Tibial artery (tissue), 4 donors: Measurements from ENCODE around the gene LIPG.
A peak's percentile ranks its signal among the peaks of the same experiment; 100 is the strongest.
"Not testable (repeated sequence)": the region's sequence is repeated elsewhere in the genome, so short reads cannot be mapped to it uniquely, and the experiment has no call there.

Source experiments
- DNase-seq, 2 donors: peaks; one replicate each; pipeline ENCODE4 v3.0.0-alpha.2; 2019
- H3K27ac ChIP-seq, 2 donors: fragments of 200-600 bp; sonication (generic) in 1 of 2; 1 replicate in 1 of 2; 2 replicates in 1 of 2; pipeline ENCODE4 v1.5.1; 2018 to 2019; ENCODE audit warnings: mild to moderate bottlenecking in 1 of 2
- H3K27me3 ChIP-seq, 2 donors: fragments of 200-600 bp; sonication (generic) in 1 of 2; one replicate each; pipeline versions ENCODE4 v1.5.1 to v1.6.0; 2016 to 2019
- H3K36me3 ChIP-seq, 3 donors: fragments of 200-600 bp; sonication (generic) in 2 of 3; one replicate each; pipeline ENCODE4 v1.5.1; 2016 to 2019; ENCODE audit warnings: mild to moderate bottlenecking in 2 of 3
- H3K4me1 ChIP-seq, 4 donors: fragments of 200-600 bp; sonication (generic) in 2 of 4; 1 replicate in 3 of 4; 2 replicates in 1 of 4; pipeline ENCODE4 v1.5.1; 2016 to 2019
- H3K4me3 ChIP-seq, 2 donors: fragments of 200-600 bp; sonication (generic) in 1 of 2; 1 replicate in 1 of 2; 2 replicates in 1 of 2; pipeline ENCODE4 v1.5.1; 2018 to 2019; ENCODE audit warnings: mild to moderate bottlenecking in 2 of 2
- H3K9me3 ChIP-seq, 3 donors: fragments of 200-600 bp; sonication (generic) in 1 of 3; one replicate each; pipeline ENCODE4 v1.5.1; 2016 to 2019
- intact Hi-C: fragments of 100-400 bp; cut with DNase I; formaldehyde crosslinking; loops from one replicate; pipeline ENCODE4 v1.15.0; 2023; ENCODE audit warnings: low total_unique reads
- TF ChIP-seq, protein P1 (sequence below), 2 experiments: fragments of 200-600 bp in 1 of 2; fragments of 450-650 bp in 1 of 2; IDR thresholded peaks; one replicate each; pipeline ENCODE4 v1.5.1; 2017 to 2019; ENCODE audit warnings: antibody characterized with exemption in 2 of 2, mild to moderate bottlenecking in 1 of 2, moderate library complexity in 1 of 2

The LIPG gene

GRCh38 chr18:49561289-49562193 lies at the start of gene LIPG:
LIPG (plus strand) TSS chr18:49562057; CDS start chr18:49562309, 252 bp downstream.
- Histone ChIP-seq H3K9me3 (no peaks in the 10 kb centered on the region), H3K4me3 (peak within 1 kb of the TSS; percentile 26 to 47), H3K4me1 (peaks cover 0 to 30% (median 23%) of the 10 kb centered on the region in 4 donors), H3K27ac (no peak within 1 kb of the TSS), H3K36me3 (no peaks in the 10 kb centered on the region), H3K27me3 (peaks cover 0 to 68% of the 10 kb centered on the region in 2 donors)
- TF ChIP-seq, protein P1, sequence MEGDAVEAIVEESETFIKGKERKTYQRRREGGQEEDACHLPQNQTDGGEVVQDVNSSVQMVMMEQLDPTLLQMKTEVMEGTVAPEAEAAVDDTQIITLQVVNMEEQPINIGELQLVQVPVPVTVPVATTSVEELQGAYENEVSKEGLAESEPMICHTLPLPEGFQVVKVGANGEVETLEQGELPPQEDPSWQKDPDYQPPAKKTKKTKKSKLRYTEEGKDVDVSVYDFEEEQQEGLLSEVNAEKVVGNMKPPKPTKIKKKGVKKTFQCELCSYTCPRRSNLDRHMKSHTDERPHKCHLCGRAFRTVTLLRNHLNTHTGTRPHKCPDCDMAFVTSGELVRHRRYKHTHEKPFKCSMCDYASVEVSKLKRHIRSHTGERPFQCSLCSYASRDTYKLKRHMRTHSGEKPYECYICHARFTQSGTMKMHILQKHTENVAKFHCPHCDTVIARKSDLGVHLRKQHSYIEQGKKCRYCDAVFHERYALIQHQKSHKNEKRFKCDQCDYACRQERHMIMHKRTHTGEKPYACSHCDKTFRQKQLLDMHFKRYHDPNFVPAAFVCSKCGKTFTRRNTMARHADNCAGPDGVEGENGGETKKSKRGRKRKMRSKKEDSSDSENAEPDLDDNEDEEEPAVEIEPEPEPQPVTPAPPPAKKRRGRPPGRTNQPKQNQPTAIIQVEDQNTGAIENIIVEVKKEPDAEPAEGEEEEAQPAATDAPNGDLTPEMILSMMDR (IDR thresholded peaks at IDR 0.05) = no peak
- intact Hi-C loops = no loop called here
- DNase-seq = no peak

DNA sequence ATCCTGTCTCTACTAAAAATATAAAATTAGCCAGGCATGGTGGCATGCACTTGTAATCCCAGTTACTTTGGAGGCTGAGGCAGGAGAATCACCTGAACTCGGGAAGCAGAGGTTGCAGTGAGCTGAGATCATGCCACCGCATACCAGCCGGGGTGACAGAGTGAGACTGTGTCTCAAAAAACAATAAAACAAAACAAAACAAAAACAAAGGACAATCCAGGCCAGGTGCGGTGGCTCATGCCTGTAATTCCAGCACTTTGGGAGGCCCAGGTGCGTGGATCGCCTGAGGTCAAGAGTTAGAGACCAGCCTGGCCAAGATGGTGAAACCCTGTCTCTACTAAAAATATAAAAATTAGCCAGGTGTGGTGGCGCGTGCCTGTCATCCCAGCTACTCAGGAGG lies 49.0 kb upstream of the LIPG start:
- H3K4me1 ChIP-seq, H3K27me3 ChIP-seq, DNase-seq, H3K4me3 ChIP-seq, H3K36me3 ChIP-seq, H3K27ac ChIP-seq, H3K9me3 ChIP-seq: not testable (repeated sequence)
- intact Hi-C loops = loop anchor here (5.0 kb wide), 1 partner anchor 344 kb away; no protein-coding TSS in a partner anchor

- H3K4me1 ChIP-seq = no peaks in the 10 kb centered on the region
- no peak overlapping the region for H3K4me3 ChIP-seq
- DNase-seq = no peak
- intact Hi-C loops = loop anchor here (5.0 kb wide), 1 partner anchor 343 kb away; no protein-coding TSS in a partner anchor
- TF ChIP-seq, protein P1 (IDR thresholded peaks at IDR 0.05) = no peak
- H3K27me3 ChIP-seq = no peaks in the 10 kb centered on the region
- no peaks in the 10 kb centered on the region for H3K9me3 ChIP-seq
- no peak overlapping the region for H3K27ac ChIP-seq
- no peaks in the 10 kb centered on the region for H3K36me3 ChIP-seq
These were observed 47.3 kb upstream of the LIPG start for GRCh38 chr18:49514577-49514976.

DNA sequence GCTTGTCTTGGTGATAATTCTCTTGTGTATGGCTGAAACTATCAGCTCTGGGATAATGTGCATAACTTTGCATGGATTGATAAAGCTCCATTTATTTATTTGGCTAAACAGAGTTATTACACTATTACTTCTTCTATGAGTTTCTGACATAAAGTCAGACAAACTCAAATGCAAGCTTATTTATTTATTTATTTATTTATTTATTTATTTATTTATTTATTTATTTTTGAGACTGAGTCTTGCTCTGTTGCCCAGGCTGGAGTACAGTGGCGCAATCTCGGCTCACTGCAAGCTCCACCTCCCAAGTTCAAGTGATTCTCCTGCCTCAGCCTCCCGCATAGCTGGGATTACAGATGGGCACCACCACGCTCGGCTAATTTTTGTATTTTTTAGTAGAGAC lies 46.9 kb upstream of the LIPG start:
- H3K9me3 ChIP-seq, H3K27ac ChIP-seq, intact Hi-C loops: not testable (repeated sequence)

DNA sequence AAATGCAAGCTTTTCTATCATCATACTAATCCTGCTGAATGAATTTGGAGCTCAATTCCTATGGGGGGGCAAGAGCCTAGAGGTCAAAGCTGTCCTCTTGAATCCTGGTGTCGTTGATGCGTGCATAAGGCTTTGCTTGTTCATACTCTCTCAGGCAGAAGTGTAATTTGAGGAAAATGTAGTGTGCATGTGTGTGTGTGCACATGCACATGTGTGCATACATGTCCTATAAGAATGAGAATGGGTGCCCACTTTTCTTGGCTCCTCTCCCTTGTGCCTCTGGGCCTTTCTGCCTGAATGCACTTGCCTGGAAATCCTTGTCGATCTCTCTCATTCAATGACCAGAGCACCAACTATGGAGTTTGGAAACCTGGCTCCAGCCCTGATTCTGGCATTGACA lies 46.3 kb upstream of the LIPG start:
- TF ChIP-seq, protein P1 (IDR thresholded peaks at IDR 0.05) = no peak
- H3K4me3 ChIP-seq = no peak overlapping the region
- no peaks in the 10 kb centered on the region for H3K27me3 ChIP-seq
- DNase-seq = no peak
- H3K36me3 ChIP-seq = no peaks in the 10 kb centered on the region
- H3K9me3 ChIP-seq = no peaks in the 10 kb centered on the region
- intact Hi-C loops = no loop called here
- no peak overlapping the region for H3K27ac ChIP-seq
- H3K4me1 ChIP-seq = no peaks in the 10 kb centered on the region

More for the DNA sequence above, 46.9 kb upstream of the LIPG start:
- not testable (repeated sequence) for H3K36me3 ChIP-seq, H3K4me1 ChIP-seq, DNase-seq, H3K4me3 ChIP-seq, H3K27me3 ChIP-seq

- Histone ChIP-seq H3K9me3 (no peaks in the 10 kb centered on the region), H3K27me3 (no peaks in the 10 kb centered on the region), H3K36me3 (no peaks in the 10 kb centered on the region), H3K4me1 (no peaks in the 10 kb centered on the region), H3K27ac (no peak overlapping the region), H3K4me3 (no peak overlapping the region)
- intact Hi-C loops = no loop called here
- TF ChIP-seq, protein P1 (IDR thresholded peaks at IDR 0.05) = no peak
- no peak for DNase-seq
These were observed 44.4 kb upstream of the LIPG start for GRCh38 chr18:49517483-49517882.
